Skeletal muscle tissue (tissue), 4 donors: ENCODE data around the gene SH2D5. TPM values are rescaled to one million over a fixed set of nuclear protein-coding genes. Genes with fewer than 3 reads are reported as not detected.
"Not testable (repeated sequence)": the region's sequence is repeated elsewhere in the genome, so short reads cannot be mapped to it uniquely, and the experiment has no call there.

ENCODE experiments used
- H3K27ac ChIP-seq: one replicate; pipeline ENCODE4 v1.7.0; 2013; ENCODE audit warnings: mild to moderate bottlenecking, low read depth, low read length, inconsistent platforms
- H3K27me3 ChIP-seq, 3 donors: one replicate each; pipeline ENCODE4 v1.7.0; 2013; ENCODE audit warnings: low read length in 3 of 3; ENCODE audit not compliant: control insufficient read depth in 3 of 3, insufficient read depth in 3 of 3
- H3K36me3 ChIP-seq, 3 donors: one replicate each; pipeline ENCODE4 v1.7.0; 2013; ENCODE audit warnings: low read length in 3 of 3; ENCODE audit not compliant: control insufficient read depth in 3 of 3, insufficient read depth in 3 of 3
- H3K4me1 ChIP-seq, 3 donors: one replicate each; pipeline ENCODE4 v1.7.0; 2013; ENCODE audit warnings: low read length in 3 of 3, mild to moderate bottlenecking in 3 of 3; ENCODE audit not compliant: control insufficient read depth in 3 of 3, insufficient read depth in 3 of 3
- H3K4me3 ChIP-seq, 3 donors: one replicate each; pipeline ENCODE4 v1.7.0; 2013; ENCODE audit warnings: low read length in 3 of 3
- H3K9ac ChIP-seq, 3 donors: one replicate each; pipeline ENCODE4 v1.7.0; 2013; ENCODE audit warnings: low read length in 3 of 3, mild to moderate bottlenecking in 3 of 3, moderate library complexity in 2 of 3, low read depth in 1 of 3
- H3K9me3 ChIP-seq, 3 donors: one replicate each; pipeline ENCODE4 v1.7.0; 2013; ENCODE audit warnings: low read length in 3 of 3; ENCODE audit not compliant: control insufficient read depth in 3 of 3
- total RNA-seq: library from RNA; depleted of rRNA; stranded (reverse); fragments of >200 nt; gene quantifications from one replicate; pipeline ENCODE4 v1.2.3, GENCODE V29; 2014
- donor health status: Osteomylitis.

SH2D5 gene
- total RNA-seq, 1 donor from 2014 or later: under 0.01 TPM

GRCh38 chr1:20723537-20724363 lies 8.8 kb downstream of the SH2D5 start:
- Histone ChIP-seq H3K27ac (no peak overlapping the region), H3K36me3 (no peaks in the 10 kb centered on the region), H3K27me3 (peaks cover 5 to 16% (median 6%) of the 10 kb centered on the region in 3 donors), H3K4me1 (no peaks in the 10 kb centered on the region), H3K9ac (no peak overlapping the region), H3K9me3 (no peaks in the 10 kb centered on the region), H3K4me3 (no peak overlapping the region)

GRCh38 chr1:20723159-20723536 lies 9.4 kb downstream of the SH2D5 start:
- H3K27ac ChIP-seq: no peak overlapping the region
- no peaks in the 10 kb centered on the region for H3K4me1 ChIP-seq
- no peak overlapping the region for H3K9ac ChIP-seq
- no peak overlapping the region for H3K4me3 ChIP-seq
- H3K27me3 ChIP-seq: peaks cover 0 to 13% (median 5%) of the 10 kb centered on the region in 3 donors
- H3K9me3 ChIP-seq: no peaks in the 10 kb centered on the region
- H3K36me3 ChIP-seq: no peaks in the 10 kb centered on the region

- Histone ChIP-seq H3K36me3 (no peaks in the 10 kb centered on the region), H3K4me1 (peaks cover 0 to 8% (median 3%) of the 10 kb centered on the region in 3 donors), H3K4me3 (no peak overlapping the region), H3K27ac (no peak overlapping the region), H3K9me3 (no peaks in the 10 kb centered on the region), H3K27me3 (peaks cover 10 to 19% (median 10%) of the 10 kb centered on the region in 3 donors), H3K9ac (no peak overlapping the region)
Observed at GRCh38 chr1:20721117-20722061, 11.1 kb downstream of the SH2D5 start.

- Histone ChIP-seq H3K27ac (no peak overlapping the region), H3K36me3 (no peaks in the 10 kb centered on the region), H3K9me3 (no peaks in the 10 kb centered on the region), H3K27me3 (peaks cover 13 to 23% (median 14%) of the 10 kb centered on the region in 3 donors), H3K9ac (no peak overlapping the region), H3K4me1 (peaks cover 0 to 8% (median 3%) of the 10 kb centered on the region in 3 donors), H3K4me3 (no peak overlapping the region)
Observed at GRCh38 chr1:20720631-20721091, 11.8 kb downstream of the SH2D5 start.

GRCh38 chr1:20719871-20720620 lies 12.5 kb downstream of the SH2D5 start:
- Histone ChIP-seq H3K9me3 (no peaks in the 10 kb centered on the region), H3K36me3 (no peaks in the 10 kb centered on the region), H3K4me3 (no peak overlapping the region), H3K4me1 (peaks cover 0 to 8% (median 3%) of the 10 kb centered on the region in 3 donors), H3K9ac (no peak overlapping the region), H3K27ac (no peak overlapping the region), H3K27me3 (peaks cover 18 to 29% (median 18%) of the 10 kb centered on the region in 3 donors)

- Histone ChIP-seq H3K4me3 (no peak overlapping the region), H3K27ac (no peak overlapping the region), H3K27me3 (peaks cover 18 to 33% (median 20%) of the 10 kb centered on the region in 3 donors), H3K36me3 (no peaks in the 10 kb centered on the region), H3K9ac (no peak overlapping the region), H3K9me3 (no peaks in the 10 kb centered on the region), H3K4me1 (peaks cover 0 to 8% (median 3%) of the 10 kb centered on the region in 3 donors)
Observed at GRCh38 chr1:20719261-20719660, 13.2 kb downstream of the SH2D5 start.

- Histone ChIP-seq H3K4me3 (peak overlapping the region in 1 of 3 donors; percentile 41), H3K27me3 (peaks cover 18 to 33% (median 20%) of the 10 kb centered on the region in 3 donors)
- H3K9me3 ChIP-seq, H3K27ac ChIP-seq, H3K36me3 ChIP-seq, H3K9ac ChIP-seq, H3K4me1 ChIP-seq: not testable (repeated sequence)
Observed at GRCh38 chr1:20718343-20718882, 14.1 kb downstream of the SH2D5 start.

- Histone ChIP-seq H3K4me3 (peak within 1 kb of the TSS in 2 of 3 donors; percentile 41 to 49), H3K9me3 (no peaks in the 10 kb centered on the region), H3K36me3 (no peaks in the 10 kb centered on the region), H3K27me3 (peaks cover 18 to 33% (median 20%) of the 10 kb centered on the region in 3 donors), H3K4me1 (peaks cover 0 to 8% (median 3%) of the 10 kb centered on the region in 3 donors), H3K9ac (no peak within 1 kb of the TSS), H3K27ac (no peak within 1 kb of the TSS)
Observed at GRCh38 chr1:20717452-20718342, 14.8 kb downstream of the SH2D5 start, which contains the start of gene KIF17. KIF17 (minus strand) TSS chr1:20718007; CDS start chr1:20717706, 301 bp downstream.
